H1 (cell line): ENCODE results near the gene RELL2. TPM values are rescaled to one million over a fixed set of nuclear protein-coding genes. Genes with fewer than 3 reads are reported as not detected.

Experiments used
- HDAC2 ChIP-seq, 2 experiments: fragments of 300-600 bp in 1 of 2; sonication (generic) in 1 of 2; IDR thresholded peaks; 2 replicates each; pipeline ENCODE4 v1.6.1; 2011 to 2012; ENCODE audit warnings: low read depth in 2 of 2, low read length in 2 of 2, mild to moderate bottlenecking in 2 of 2, moderate library complexity in 2 of 2, borderline replicate concordance in 1 of 2, inconsistent platforms in 1 of 2
- KDM1A ChIP-seq: fragments of 200-600, 300-600 bp; sonication (generic); IDR thresholded peaks from 2 replicates; pipeline ENCODE4 v1.7.1; 2016; ENCODE audit warnings: mild to moderate bottlenecking, low read length, borderline replicate concordance
- NRF1 ChIP-seq: IDR thresholded peaks from 2 replicates; pipeline ENCODE4 v1.6.1; 2011; ENCODE audit warnings: mild to moderate bottlenecking, low read depth, low read length, improper control_type of control experiment
- PHF8 ChIP-seq: fragments of 200-600 bp; sonication (generic); conservative IDR thresholded peaks from 2 replicates; pipeline ENCODE4 v1.7.1; 2012; ENCODE audit warnings: low read depth, mild to moderate bottlenecking, inconsistent platforms, low read length, moderate library complexity
- RNF2 ChIP-seq: fragments of 200-900, 300-1000 bp; sonication (generic); IDR thresholded peaks from 2 replicates; pipeline ENCODE4 v1.7.1; 2016; ENCODE audit warnings: borderline replicate concordance, low read depth, mild to moderate bottlenecking, antibody characterized with exemption, low read length; ENCODE audit not compliant: poor library complexity, severe bottlenecking; ENCODE audit errors: missing control alignments
- SIN3A ChIP-seq, 2 experiments: IDR thresholded peaks in 1 of 2; conservative IDR thresholded peaks in 1 of 2; 2 replicates each; pipeline ENCODE4 v1.6.1; 2011 to 2012; ENCODE audit warnings: low read length in 2 of 2, improper control_type of control experiment in 1 of 2, low read depth in 1 of 2, mild to moderate bottlenecking in 1 of 2
- SUZ12 ChIP-seq: fragments of 200-600 bp; sonication (generic); IDR thresholded peaks from 2 replicates; pipeline ENCODE4 v1.6.1; 2012; ENCODE audit warnings: mild to moderate bottlenecking, inconsistent platforms, low read length, moderate library complexity, mixed read lengths
- TAF7 ChIP-seq: optimal IDR thresholded peaks from 2 replicates; pipeline ENCODE3; 2011; ENCODE audit warnings: low read depth, mild to moderate bottlenecking, inconsistent platforms, low read length, moderate library complexity, borderline replicate concordance
- polyA plus RNA-seq, 7 experiments: library from polyadenylated mRNA; depleted of rRNA in 3 of 7; stranded (reverse) in 5 of 7; unstranded in 2 of 7; fragments of >200 nt in 5 of 7; fragments of 200-250 nt in 2 of 7; gene quantifications; 1 replicate in 5 of 7; 2 replicates in 1 of 7; 4 replicates in 1 of 7; pipeline versions ENCODE4 v1.2.1 to v1.2.3, GENCODE V29; 2011 to 2013; ENCODE audit warnings: missing spikeins in 2 of 7, mixed read lengths in 2 of 7
- total RNA-seq: library from RNA; stranded (reverse); fragmentation: NEBNext Ultra II Directional; extraction: Animal tissue kit (Norgen Biotek cat#: 25700); gene quantifications from 2 replicates; pipeline ENCODE4 v1.2.1, GENCODE V29; 2021
- TF ChIP-seq, protein P1 (sequence below): fragments of 300-600 bp; sonication (generic); IDR thresholded peaks from 2 replicates; pipeline ENCODE4 v1.7.1; 2012; ENCODE audit warnings: low read length, moderate library complexity, mild to moderate bottlenecking, inconsistent platforms; ENCODE audit not compliant: insufficient replicate concordance

RELL2 gene
- total and polyA plus RNA-seq, 2 of the 8 experiments (the other 6 are each of a cell fraction or from before 2014, with no cell fraction given) = 18.6 to 23.7 TPM

DNA sequence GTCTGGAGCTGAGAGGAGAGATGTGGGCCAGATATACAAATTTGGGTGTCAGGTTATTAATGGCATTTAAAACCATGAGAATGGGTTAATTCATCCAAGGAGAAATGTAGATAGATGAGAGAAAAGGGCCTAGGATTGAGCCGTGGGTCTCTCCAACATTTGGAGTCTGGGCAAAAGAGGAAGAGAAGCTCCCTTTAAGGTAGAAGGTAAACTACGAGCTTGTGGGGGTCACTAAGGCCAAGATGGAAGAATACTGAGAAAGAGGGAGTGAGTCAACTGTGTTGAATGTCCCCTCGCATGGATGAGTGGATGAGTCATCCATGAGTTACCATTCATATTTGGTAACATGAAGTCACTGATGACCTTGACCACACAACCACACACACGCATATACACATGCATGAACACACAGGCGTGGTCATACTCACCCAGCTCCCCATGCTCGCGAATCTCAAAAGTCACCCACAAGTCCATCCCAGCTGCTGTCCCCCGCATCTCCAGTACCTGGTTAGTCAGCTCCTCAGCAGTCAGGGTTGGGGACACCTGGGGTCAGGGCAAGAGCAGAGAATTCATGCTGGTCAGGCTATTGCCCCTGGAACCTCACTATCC lies 21.2 kb downstream of the RELL2 start (continued):
- TF ChIP-seq, protein P1, sequence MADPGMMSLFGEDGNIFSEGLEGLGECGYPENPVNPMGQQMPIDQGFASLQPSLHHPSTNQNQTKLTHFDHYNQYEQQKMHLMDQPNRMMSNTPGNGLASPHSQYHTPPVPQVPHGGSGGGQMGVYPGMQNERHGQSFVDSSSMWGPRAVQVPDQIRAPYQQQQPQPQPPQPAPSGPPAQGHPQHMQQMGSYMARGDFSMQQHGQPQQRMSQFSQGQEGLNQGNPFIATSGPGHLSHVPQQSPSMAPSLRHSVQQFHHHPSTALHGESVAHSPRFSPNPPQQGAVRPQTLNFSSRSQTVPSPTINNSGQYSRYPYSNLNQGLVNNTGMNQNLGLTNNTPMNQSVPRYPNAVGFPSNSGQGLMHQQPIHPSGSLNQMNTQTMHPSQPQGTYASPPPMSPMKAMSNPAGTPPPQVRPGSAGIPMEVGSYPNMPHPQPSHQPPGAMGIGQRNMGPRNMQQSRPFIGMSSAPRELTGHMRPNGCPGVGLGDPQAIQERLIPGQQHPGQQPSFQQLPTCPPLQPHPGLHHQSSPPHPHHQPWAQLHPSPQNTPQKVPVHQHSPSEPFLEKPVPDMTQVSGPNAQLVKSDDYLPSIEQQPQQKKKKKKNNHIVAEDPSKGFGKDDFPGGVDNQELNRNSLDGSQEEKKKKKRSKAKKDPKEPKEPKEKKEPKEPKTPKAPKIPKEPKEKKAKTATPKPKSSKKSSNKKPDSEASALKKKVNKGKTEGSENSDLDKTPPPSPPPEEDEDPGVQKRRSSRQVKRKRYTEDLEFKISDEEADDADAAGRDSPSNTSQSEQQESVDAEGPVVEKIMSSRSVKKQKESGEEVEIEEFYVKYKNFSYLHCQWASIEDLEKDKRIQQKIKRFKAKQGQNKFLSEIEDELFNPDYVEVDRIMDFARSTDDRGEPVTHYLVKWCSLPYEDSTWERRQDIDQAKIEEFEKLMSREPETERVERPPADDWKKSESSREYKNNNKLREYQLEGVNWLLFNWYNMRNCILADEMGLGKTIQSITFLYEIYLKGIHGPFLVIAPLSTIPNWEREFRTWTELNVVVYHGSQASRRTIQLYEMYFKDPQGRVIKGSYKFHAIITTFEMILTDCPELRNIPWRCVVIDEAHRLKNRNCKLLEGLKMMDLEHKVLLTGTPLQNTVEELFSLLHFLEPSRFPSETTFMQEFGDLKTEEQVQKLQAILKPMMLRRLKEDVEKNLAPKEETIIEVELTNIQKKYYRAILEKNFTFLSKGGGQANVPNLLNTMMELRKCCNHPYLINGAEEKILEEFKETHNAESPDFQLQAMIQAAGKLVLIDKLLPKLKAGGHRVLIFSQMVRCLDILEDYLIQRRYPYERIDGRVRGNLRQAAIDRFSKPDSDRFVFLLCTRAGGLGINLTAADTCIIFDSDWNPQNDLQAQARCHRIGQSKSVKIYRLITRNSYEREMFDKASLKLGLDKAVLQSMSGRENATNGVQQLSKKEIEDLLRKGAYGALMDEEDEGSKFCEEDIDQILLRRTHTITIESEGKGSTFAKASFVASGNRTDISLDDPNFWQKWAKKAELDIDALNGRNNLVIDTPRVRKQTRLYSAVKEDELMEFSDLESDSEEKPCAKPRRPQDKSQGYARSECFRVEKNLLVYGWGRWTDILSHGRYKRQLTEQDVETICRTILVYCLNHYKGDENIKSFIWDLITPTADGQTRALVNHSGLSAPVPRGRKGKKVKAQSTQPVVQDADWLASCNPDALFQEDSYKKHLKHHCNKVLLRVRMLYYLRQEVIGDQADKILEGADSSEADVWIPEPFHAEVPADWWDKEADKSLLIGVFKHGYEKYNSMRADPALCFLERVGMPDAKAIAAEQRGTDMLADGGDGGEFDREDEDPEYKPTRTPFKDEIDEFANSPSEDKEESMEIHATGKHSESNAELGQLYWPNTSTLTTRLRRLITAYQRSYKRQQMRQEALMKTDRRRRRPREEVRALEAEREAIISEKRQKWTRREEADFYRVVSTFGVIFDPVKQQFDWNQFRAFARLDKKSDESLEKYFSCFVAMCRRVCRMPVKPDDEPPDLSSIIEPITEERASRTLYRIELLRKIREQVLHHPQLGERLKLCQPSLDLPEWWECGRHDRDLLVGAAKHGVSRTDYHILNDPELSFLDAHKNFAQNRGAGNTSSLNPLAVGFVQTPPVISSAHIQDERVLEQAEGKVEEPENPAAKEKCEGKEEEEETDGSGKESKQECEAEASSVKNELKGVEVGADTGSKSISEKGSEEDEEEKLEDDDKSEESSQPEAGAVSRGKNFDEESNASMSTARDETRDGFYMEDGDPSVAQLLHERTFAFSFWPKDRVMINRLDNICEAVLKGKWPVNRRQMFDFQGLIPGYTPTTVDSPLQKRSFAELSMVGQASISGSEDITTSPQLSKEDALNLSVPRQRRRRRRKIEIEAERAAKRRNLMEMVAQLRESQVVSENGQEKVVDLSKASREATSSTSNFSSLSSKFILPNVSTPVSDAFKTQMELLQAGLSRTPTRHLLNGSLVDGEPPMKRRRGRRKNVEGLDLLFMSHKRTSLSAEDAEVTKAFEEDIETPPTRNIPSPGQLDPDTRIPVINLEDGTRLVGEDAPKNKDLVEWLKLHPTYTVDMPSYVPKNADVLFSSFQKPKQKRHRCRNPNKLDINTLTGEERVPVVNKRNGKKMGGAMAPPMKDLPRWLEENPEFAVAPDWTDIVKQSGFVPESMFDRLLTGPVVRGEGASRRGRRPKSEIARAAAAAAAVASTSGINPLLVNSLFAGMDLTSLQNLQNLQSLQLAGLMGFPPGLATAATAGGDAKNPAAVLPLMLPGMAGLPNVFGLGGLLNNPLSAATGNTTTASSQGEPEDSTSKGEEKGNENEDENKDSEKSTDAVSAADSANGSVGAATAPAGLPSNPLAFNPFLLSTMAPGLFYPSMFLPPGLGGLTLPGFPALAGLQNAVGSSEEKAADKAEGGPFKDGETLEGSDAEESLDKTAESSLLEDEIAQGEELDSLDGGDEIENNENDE = no peak
- TF ChIP-seq PHF8 = no peak
- no peak for TF ChIP-seq KDM1A
- no peak for TF ChIP-seq NRF1
- no peak for TF ChIP-seq SIN3A (conservative IDR thresholded peaks at IDR 0.05 in 1 of 2, IDR thresholded peaks at IDR 0.05 in 1 of 2; ENCODE audit: low read depth in 1 of 2, low read length in 2 of 2)
- no peak for TF ChIP-seq SUZ12
- TF ChIP-seq RNF2 = no peak
- TF ChIP-seq HDAC2 (IDR thresholded peaks at IDR 0.05; ENCODE audit: borderline replicate concordance in 1 of 2, low read depth in 2 of 2, low read length in 2 of 2) = no peak
- no peak for TF ChIP-seq TAF7
